Gastroesophageal sphincter (tissue), 3 donors: Measurements from ENCODE around the gene NUDT4.

ENCODE experiments used
- CTCF ChIP-seq, 4 experiments: fragments of 200-600 bp in 2 of 4; fragments of 450-650 bp in 2 of 4; sonication (generic) in 1 of 4; IDR thresholded peaks; one replicate each; pipeline ENCODE4 v1.5.1; 2017 to 2019; ENCODE audit warnings: antibody characterized with exemption in 4 of 4, mild to moderate bottlenecking in 2 of 4, moderate library complexity in 2 of 4
- EP300 ChIP-seq: sonication (generic); formaldehyde crosslinking; IDR thresholded peaks from one replicate; pipeline ENCODE4 v1.6.1; 2017; ENCODE audit warnings: antibody characterized with exemption, mild to moderate bottlenecking
- POLR2A ChIP-seq, 2 donors: fragments of 450-650 bp; IDR thresholded peaks; one replicate each; pipeline ENCODE4 v1.6.1; 2017; ENCODE audit warnings: antibody characterized with exemption in 2 of 2, mild to moderate bottlenecking in 2 of 2, moderate library complexity in 1 of 2
- POLR2AphosphoS5 ChIP-seq: sonication (generic); formaldehyde crosslinking; IDR thresholded peaks from one replicate; pipeline ENCODE4 v1.6.1; 2017; ENCODE audit warnings: antibody characterized with exemption

GRCh38 chr12:93448796-93449195, 71.1 kb downstream of the NUDT4 start:
- TF ChIP-seq CTCF (IDR thresholded peaks at IDR 0.05) (no peak), POLR2A (IDR thresholded peaks at IDR 0.05) (no peak), EP300 (no peak), POLR2AphosphoS5 (no peak)
